Caki2 (cell line): ENCODE measurements around the gene LDLRAD4. TPM values are rescaled to one million over a fixed set of nuclear protein-coding genes. Genes with fewer than 3 reads are reported as not detected.

Source experiments
- DNase-seq: peaks from one replicate; pipeline ENCODE4 v3.0.0-alpha.2; 2015; ENCODE audit warnings: low read depth
- in situ Hi-C: cut with HindIII; loops from 2 replicates; pipeline ENCODE4 v1.10.0; 2016; ENCODE audit warnings: low sequenced_read_pairs, low pct_unique_long_range_greater_than_20kb, mixed read lengths
- total RNA-seq: library from RNA; depleted of rRNA; stranded (reverse); fragments of >200 nt; shearing (Covaris generic); gene quantifications from 2 replicates; pipeline ENCODE4 v1.2.3, GENCODE V29; 2014; ENCODE audit warnings: low replicate concordance

LDLRAD4 gene
- total RNA-seq, 1 experiment from 2014 or later, result 0.44 TPM

DNA sequence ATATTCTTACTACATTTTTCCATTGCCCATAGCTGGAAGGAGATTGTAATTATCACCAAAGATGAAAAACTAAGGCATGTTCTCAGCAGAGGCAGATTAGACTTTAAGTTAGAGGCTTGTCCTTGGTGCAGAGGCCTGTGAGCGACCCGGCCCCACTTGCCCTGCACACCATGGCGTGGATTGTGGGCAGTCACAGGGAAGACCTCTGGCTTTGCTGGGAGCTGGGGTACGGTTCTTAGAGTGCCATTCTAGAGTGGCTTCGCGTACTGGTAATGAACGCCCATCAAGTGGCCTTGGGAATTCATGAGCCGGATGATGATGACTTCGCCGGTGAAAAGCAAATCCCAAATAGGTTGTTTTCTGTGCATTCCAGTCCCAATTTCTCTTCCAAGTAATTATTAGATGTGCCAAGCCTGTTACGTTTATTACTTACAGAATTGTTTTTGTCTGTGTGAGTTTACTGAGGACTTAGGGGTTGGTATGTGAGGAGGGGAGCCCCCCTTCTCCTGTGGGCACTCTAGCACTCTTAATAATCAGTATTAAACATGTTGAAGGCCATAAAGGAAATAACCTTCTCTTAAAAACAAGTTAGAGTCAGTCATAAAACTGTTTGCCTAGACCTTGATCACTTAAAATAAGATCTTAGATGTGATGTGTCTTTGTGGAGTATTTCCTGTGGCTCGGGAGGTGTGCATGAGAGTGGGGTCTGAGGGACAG, 90.6 kb downstream of the LDLRAD4 start:
- in situ Hi-C loops, result no loop called here
- DNase-seq, result no peak

DNA sequence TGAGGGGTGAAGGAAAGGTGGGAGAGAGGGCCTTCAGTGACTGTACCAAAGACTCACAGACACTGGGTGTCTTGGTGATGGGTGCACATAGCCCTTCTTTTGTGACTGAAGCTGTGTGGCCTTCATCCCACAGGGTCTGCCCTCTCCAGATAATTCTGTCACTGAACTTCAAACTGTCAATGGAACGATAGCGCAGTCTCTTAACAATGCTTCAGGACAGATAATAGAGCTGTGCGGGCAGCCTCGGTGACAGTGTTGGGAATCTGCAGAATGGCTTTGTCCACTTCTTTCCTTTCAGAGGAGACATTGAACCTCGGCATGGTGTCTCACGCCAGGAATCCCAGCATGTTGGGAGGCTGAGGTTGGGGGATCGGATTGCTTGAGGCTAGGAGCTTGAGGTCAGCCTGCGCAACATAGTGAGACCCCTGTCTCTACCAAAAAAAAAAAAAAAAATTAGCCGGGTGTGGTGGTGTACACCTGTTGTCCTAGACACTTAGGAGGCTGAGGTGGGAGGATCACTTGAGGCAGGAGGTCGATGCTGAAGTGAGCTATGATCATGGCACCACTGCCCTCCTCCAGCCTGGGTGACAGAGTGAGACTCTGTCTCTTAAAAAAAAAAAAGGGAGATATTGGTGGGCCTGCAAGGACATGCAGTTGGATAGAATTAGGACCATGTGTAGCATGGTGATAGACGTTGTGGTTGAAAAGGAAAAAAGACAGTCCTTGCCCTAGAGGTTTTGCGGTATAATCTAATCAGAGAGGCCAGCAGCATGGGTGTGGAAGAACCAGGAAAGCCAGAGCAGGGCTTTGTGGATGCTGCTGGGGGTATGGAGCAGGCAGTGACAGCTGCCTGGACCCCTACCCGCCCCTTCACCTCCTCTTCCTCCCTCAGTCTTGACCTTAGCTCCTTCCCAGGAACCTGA, 91.4 kb downstream of the LDLRAD4 start:
- in situ Hi-C loops, result no loop called here
- no peak for DNase-seq

DNA sequence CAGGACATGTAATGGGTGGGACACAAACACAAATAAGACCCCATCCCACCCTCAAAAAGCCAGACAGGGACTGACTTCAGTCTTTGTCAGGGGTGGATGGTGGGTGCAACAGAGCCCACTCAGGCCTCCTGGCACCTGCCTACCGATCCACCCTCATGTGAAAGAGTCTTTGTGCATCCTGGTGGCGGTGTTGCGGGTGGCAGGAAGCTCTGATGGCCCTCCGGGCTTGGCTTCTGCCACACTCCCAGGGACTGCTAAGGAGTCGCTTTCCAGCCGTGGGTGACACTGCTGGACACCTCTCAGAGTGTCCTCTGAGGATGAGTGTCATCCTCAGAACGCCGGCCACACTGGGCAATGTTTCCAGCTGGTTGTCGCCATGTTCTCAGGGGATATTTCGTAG, 92.6 kb downstream of the LDLRAD4 start:
- in situ Hi-C loops, result no loop called here
- no peak for DNase-seq

DNA sequence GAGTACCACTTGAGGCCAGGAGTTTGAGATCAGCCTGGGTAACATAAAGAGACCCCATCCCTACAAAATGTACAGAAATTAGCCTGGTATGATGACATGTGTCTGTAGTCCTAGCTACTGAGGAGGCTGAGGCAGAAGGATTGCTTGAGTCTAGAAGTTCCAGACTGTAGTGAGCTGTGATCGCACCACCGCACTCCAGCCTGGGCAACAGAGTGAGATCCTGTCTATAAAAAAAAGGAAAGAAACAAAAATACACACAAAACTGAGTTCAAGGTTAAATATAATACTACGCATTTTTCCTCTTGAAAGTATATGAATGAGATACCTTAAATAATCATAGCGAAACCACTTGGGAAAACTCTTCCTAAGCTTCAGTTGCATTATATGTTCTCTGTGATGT, 94.0 kb downstream of the LDLRAD4 start:
- in situ Hi-C loops, result no loop called here

DNA sequence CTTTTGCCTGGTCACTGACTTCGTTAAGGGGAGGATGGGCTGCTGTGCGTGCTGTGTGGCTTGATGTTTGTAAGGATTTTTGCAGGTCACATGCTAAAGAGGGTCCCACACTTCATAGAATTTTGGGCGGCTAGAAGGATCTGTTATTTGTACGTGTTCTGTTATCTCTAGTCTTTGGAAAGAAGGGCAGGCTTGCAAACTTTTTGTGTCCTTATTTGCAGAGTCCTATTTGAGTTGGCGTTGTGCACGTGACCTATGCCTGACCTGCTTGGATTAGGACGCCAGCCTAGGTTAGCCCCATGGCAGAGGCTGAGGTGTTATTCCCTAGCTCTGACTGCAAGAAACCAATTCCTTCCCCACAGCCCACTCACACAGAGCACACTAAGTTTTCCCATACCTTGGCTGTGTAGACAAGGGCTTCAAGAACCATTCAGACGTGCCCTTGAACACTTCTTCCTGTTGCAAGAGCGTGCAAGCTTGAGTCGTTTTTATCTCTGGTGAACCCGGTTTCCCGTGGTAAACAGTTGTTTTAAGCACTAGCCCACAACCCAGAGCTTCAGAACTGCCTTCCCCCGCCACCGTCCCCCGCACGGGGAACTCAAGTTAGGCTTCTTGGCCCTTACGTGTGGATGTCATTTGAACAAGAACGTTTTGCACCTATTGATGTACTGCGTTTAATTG, 94.6 kb downstream of the LDLRAD4 start:
- in situ Hi-C loops, result no loop called here
- no peak for DNase-seq

More for the DNA sequence above, 94.0 kb downstream of the LDLRAD4 start:
- no peak for DNase-seq

DNA sequence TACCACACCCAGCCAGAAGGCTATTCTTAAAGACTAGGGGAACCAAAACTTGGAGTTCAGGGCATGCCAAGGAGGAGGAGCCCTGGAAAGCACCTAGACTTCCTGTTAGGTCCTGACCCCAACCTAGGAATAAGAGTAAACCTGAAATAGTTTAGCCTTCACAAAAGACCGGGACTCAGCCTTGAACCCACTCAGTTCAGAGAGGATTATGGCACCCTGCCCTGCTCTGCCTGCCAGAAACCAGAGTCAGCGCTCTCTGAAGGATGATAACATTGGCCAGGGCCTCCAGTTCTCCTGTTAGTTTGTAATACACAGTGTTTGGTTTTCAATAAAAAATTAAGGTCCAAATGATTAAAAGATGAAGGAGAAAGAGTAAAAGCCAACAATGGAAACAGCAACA, 96.4 kb downstream of the LDLRAD4 start:
- no peak for DNase-seq
- in situ Hi-C loops, result no loop called here

DNA sequence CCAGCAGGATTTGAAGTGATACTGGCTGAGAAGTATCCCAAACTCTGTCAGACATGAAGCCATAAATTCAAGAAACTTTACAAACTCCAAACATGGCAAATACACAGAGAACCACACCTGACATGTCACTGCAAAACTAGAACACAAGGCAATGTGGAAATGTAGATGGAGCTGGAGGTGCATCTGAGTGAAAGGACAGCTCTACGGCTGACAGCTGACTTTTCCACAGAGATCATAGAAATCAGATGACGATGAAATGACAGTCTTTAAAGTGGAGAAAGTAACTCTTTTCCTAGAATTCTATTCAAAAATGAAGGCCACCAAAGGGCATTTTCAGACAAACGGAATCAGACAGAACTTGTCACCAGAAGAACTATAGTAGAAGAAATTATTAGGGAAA, 97.5 kb downstream of the LDLRAD4 start:
- DNase-seq, result no peak
- in situ Hi-C loops, result no loop called here

DNA sequence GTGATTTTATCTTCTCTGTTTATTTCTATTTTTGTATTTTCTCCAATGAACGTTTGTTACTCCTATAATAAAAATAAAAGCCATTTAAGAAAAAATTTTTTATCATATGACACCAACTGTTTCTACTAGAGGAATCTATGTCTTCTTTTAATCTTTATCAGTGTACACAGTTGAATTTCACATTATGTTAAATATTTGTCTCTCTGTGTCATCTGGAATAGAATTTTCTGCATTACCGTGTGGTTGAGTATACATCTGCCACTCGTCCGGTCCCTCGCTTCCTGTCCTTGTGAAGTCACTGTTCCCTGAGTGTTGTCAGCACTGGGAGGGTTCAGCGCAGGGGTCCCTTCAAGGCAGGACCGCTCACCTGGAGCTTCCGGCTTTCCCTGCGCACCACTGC, 99.2 kb downstream of the LDLRAD4 start:
- in situ Hi-C loops, result no loop called here
- no peak for DNase-seq

DNA sequence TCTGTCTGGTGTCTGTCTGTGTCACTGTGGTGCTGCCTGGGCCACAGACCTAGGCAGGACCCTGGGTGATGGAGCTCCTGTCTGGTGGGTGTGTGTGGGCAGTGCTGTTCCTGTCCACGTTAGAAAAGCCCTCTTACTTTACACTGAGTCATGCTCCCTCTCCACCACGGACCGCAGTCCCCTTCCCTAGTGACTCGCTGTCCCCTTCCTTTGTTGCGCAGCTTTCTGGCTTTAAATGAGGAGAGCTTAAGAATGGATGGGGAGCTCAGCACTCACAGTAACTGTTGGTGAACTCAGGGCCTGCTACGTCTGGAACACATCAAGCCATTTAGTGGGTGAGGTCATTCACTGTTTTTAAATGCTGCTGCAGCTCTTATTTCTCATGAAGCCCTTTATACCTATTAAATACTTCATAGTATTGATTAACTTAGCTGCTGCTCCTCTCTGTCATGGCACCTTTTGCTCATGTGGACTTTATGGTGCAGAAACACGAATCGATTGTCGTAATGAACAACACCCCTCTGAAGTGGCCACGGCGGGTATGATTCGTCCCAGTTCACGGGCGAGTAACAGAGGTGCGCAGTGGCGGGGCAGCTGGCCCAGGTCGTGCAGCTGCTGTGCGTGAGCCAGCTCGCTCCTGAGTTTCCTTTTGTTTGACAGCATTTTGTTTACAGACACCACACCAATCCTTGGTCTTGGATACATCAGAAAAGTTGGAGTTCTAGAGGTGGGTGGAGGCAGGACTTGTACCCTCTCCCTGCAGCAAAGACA, 100.4 kb downstream of the LDLRAD4 start:
- DNase-seq, result no peak

DNA sequence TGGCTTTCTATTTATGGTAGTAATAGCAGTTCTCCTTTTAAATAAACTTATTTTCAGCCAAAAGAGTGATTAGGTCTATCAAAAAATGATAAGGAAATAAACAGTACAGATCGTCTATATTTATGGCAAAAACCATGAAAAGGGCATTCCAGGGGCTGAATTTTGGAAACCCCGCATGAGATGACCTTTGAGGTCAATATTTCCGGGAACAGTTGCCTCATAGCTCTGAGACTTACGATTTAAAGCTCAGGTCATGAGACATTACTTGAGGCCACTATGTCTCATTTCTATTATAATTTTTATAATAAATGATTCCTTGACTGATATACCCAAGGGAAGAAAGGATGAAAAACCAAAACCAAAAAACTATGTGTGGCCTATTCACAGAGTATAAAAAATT, 101.1 kb downstream of the LDLRAD4 start:
- DNase-seq, result no peak
- in situ Hi-C loops, result no loop called here

More for the DNA sequence above, 100.4 kb downstream of the LDLRAD4 start:
- in situ Hi-C loops, result no loop called here

DNA sequence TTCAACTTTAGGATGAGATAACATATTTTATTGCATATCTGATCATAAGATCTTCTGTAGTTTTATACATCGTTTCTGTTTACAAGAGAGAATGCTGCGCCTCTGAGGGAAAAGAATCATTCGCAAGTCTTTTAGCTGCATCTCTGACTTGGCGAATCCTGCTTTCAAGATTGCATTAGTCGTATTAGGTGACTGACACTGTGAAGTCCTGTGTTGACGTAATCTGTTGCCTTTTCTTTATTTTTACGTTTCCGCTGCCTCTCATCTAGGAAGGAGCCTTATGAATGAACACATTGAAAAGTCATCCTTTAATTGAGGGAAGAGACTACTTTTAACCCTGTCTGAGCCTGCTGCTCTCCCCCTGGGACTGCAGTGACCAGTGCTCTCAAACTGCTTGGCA, 101.5 kb downstream of the LDLRAD4 start:
- DNase-seq, result no peak
- in situ Hi-C loops, result no loop called here

DNA sequence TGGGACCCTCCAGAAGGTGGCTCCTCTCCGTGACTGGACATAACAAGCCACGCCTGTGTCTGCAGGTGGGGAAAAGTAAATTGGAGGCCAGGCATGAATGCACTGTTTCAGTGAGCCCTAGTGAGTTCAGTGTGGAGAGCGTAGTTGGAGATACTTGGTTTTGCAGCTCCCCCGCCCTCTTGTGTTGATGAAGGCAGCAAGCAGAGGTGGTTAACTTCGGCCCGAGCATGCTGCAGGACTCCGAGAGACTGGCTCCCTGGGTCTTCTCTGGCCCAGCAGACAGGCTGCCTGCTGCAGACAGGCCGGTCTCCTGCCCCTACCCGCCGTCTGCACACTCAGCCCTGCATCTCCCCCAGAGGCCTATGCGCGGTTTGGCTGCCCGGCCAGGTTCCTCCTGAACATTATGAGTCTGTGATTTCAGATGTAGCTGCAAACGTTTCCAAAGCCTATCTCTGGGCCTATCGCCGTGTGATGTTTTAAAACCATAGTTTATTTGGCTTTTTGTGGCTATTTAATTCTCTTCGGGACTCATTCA, 102.4 kb downstream of the LDLRAD4 start:
- DNase-seq, result no peak
- in situ Hi-C loops, result no loop called here

DNA sequence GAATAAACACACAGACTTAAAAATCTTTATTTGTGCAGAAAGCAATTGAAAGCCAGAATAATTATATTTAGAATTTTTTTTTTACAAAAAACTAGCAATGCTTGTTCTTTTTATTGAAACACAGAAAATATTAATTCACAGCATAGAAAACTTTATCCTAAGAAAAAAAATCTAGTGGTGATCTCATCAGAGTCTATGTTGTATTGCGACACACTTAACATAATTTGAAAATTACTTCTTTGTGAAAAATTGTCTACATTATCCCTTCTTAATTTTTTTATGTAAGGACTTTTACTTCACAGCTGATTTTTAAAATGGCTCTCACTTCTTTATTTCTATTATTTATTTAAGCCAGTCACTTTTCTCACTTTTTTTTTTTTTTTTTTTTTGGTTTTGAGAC, 103.4 kb downstream of the LDLRAD4 start:
- in situ Hi-C loops, result no loop called here

DNA sequence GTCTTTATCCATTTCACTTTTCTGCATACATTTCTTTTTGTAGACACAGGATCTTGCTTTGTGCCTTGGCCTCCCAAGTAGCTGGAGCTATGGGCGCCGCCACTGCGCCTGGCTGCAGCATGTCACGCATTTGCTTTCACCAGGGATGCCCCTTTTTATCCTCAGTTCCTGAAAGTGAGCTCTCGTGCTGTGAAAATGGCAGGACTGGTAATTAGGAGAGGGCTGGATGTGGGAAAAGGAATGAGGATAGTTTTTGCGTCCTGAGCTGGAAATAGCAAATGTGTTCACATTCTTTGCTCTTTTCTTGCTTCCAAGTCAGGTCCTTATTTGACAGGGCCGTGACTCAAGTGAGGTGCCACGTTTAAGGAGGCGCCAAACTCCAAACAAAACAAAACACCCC, 104.6 kb downstream of the LDLRAD4 start:
- in situ Hi-C loops, result no loop called here
- no peak for DNase-seq

More for the DNA sequence above, 103.4 kb downstream of the LDLRAD4 start:
- no peak for DNase-seq

DNA sequence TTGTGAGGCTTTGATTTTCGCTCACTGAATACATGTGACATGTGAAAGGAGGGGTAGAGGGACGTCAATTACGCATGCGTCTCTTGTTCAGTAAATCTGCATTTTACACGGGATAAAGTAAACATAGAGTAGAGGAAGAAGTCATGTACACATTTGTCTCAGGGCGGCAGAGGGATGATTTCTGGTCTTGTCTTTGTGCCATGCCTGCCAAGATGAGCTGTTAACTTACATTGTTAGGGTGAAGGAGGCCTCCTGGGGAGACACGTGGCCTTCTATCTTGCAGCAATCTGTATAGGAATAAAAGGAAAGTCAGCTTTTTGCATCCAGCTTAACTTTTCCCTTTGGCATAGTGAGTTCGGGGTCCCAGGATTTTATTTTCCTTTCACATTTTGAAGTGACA, 106.3 kb downstream of the LDLRAD4 start:
- DNase-seq, result no peak
- in situ Hi-C loops, result no loop called here

DNA sequence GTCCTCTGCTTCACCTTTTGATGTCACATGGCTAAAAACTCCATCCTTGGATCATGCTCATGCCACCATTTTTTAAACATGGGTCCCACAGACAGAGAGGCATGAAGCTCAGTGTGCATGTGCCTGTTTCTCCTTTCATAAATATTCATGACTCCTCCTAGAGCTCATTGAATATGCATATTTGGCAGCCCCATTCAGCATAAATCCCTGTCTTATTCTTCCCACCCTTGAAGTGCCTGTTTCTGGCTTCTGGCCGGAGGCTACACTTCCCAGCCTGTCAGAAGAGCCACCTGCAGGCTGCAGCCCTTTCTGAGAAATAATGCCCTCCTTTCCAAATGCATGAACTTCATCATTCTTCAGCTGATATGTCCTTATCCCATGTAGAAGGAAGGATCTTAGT, 109.7 kb downstream of the LDLRAD4 start:
- in situ Hi-C loops, result no loop called here
- DNase-seq, result no peak

DNA sequence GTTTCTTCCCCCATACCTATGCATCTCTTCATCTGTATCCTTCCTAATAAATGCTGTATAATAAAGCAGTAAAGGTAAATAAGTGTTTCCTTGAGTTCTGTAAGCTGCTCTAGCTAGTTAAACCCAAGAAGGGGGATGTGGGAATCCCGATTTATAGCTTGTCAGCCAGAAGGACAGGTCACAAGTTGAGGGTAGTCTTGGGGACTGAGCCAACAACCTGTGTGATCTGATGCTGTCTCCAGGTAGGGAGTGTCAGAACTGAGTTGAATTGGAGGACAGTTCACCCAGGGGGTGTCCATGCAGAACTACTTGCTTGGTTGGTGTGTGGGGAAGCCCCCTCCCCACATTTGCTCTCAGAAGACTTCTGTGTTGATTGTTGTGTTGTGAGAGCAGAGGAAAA, 112.4 kb downstream of the LDLRAD4 start:
- in situ Hi-C loops, result no loop called here
- no peak for DNase-seq

DNA sequence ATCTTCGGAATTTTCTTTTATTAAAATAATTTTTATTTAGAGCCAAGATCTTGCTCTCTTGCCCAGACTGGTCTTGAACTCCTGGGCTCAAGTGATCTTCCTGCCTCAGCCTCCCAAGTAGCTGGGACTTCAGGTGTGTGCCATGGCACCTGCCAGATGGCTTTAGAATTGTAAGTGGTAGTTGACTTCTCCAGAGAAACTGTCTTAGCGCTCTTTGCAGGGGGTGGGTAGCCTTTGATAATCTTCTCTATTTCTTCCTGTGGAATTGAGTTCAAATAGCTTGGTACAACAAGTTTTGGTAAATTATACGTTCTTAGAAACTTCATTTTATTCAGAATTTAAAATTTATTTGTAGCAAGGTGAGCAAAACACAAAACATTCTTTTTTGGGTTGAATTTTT, 113.3 kb downstream of the LDLRAD4 start:
- DNase-seq, result no peak
- in situ Hi-C loops, result no loop called here
